Coronary artery (tissue), 2 donors: ENCODE results near the gene GTF2E1.

Experiments
- DNase-seq: peaks from one replicate; pipeline ENCODE4 v3.0.0-alpha.2; 2017; ENCODE audit warnings: low spot score
- H3K27ac ChIP-seq, 2 donors: fragments of 200-600 bp; sonication (generic); one replicate each; pipeline ENCODE4 v1.5.1; 2016 to 2019
- H3K4me3 ChIP-seq: fragments of 200-600 bp; sonication (generic); 2 replicates; pipeline ENCODE4 v1.5.1; 2016; ENCODE audit warnings: mild to moderate bottlenecking, moderate library complexity
- CTCF ChIP-seq: fragments of 200-600 bp; sonication (generic); IDR thresholded peaks from one replicate; pipeline ENCODE4 v1.5.1; 2019; ENCODE audit warnings: antibody characterized with exemption

Gene GTF2E1

GRCh38 chr3:120742198-120742848 is at the start of gene GTF2E1, which contains the start of gene RABL3:
GTF2E1 (plus strand) TSS chr3:120742744; CDS start chr3:120750553, 7,809 bp downstream.
RABL3 (minus strand) TSS chr3:120742516; CDS start chr3:120742507, 9 bp downstream.
- peak; percentile 99 for DNase-seq
- no peak for TF ChIP-seq CTCF

GRCh38 chr3:120693439-120694171 is 48.9 kb upstream of the GTF2E1 start:
- no peak for DNase-seq
- Histone ChIP-seq H3K27ac (no peak overlapping the region), H3K4me3 (no peak overlapping the region)
- TF ChIP-seq CTCF = no peak

More at GRCh38 chr3:120742198-120742848, at the start of gene GTF2E1, which contains the start of gene RABL3:
- Histone ChIP-seq H3K27ac (peak within 1 kb of the TSS; percentile 93 to 94), H3K4me3 (peak within 1 kb of the TSS; percentile 86)

- Histone ChIP-seq H3K4me3 (no peak overlapping the region), H3K27ac (no peak overlapping the region)
- no peak for TF ChIP-seq CTCF
- no peak for DNase-seq
These were observed 43.2 kb upstream of the GTF2E1 start for GRCh38 chr3:120699333-120699732.

GRCh38 chr3:120705884-120706582 is 36.5 kb upstream of the GTF2E1 start:
- H3K4me3 ChIP-seq = no peak overlapping the region
- H3K27ac ChIP-seq = no peak overlapping the region
- no peak for TF ChIP-seq CTCF
- DNase-seq = no peak

- Histone ChIP-seq H3K27ac (no peak overlapping the region), H3K4me3 (no peak overlapping the region)
- no peak for DNase-seq
- TF ChIP-seq CTCF = no peak
These were observed 35.6 kb upstream of the GTF2E1 start for GRCh38 chr3:120706950-120707349.

- TF ChIP-seq CTCF = no peak
These were observed 34.1 kb upstream of the GTF2E1 start for GRCh38 chr3:120708408-120708807.

More at GRCh38 chr3:120708408-120708807, 34.1 kb upstream of the GTF2E1 start:
- DNase-seq = no peak
- no peak overlapping the region for H3K4me3 ChIP-seq
- H3K27ac ChIP-seq = no peak overlapping the region
